H9 (cell line): ENCODE data around the gene CCDC34. TPM values are rescaled to one million over a fixed set of nuclear protein-coding genes. Genes with fewer than 3 reads are reported as not detected.

Experiments
- DNase-seq: peaks from one replicate; pipeline ENCODE4 v3.0.0-alpha.2; 2017
- H2AFZ ChIP-seq: one replicate; pipeline ENCODE4 v1.6.1; 2013; ENCODE audit warnings: mild to moderate bottlenecking, low read length, control low read depth, moderate library complexity
- H2AK5ac ChIP-seq: 2 replicates; pipeline ENCODE4 v1.6.1; 2013; ENCODE audit warnings: low read length, control low read depth, mixed read lengths; ENCODE audit not compliant: insufficient read length
- H2BK120ac ChIP-seq: one replicate; pipeline ENCODE4 v1.6.1; 2013; ENCODE audit warnings: low read depth, mild to moderate bottlenecking, low read length, control low read depth, inconsistent platforms; ENCODE audit not compliant: poor library complexity, severe bottlenecking
- H2BK12ac ChIP-seq: 2 replicates; pipeline ENCODE4 v1.6.1; 2013; ENCODE audit warnings: low read length, control low read depth, mixed read lengths, low read depth; ENCODE audit not compliant: insufficient read length
- H2BK15ac ChIP-seq: 2 replicates; pipeline ENCODE4 v1.6.1; 2013; ENCODE audit warnings: low read depth, low read length, control low read depth
- H2BK20ac ChIP-seq: one replicate; pipeline ENCODE4 v1.6.1; 2013; ENCODE audit warnings: low read depth, mild to moderate bottlenecking, low read length, control low read depth, inconsistent platforms; ENCODE audit not compliant: poor library complexity, severe bottlenecking
- H2BK5ac ChIP-seq: 2 replicates; pipeline ENCODE4 v1.6.1; 2013; ENCODE audit warnings: low read length, control low read depth, mixed read lengths; ENCODE audit not compliant: insufficient read length
- H3K14ac ChIP-seq: 2 replicates; pipeline ENCODE4 v1.6.1; 2013; ENCODE audit warnings: low read length, control low read depth; ENCODE audit not compliant: insufficient read depth
- H3K18ac ChIP-seq: 2 replicates; pipeline ENCODE4 v1.6.1; 2013; ENCODE audit warnings: low read depth, mild to moderate bottlenecking, mixed read lengths, low read length, control low read depth; ENCODE audit not compliant: insufficient read length
- H3K23ac ChIP-seq: 2 replicates; pipeline ENCODE4 v1.6.1; 2013; ENCODE audit warnings: low read length, control low read depth, mixed read lengths, low read depth; ENCODE audit not compliant: insufficient read length
- H3K23me2 ChIP-seq: 2 replicates; pipeline ENCODE4 v1.6.1; 2013; ENCODE audit warnings: low read depth, mild to moderate bottlenecking, mixed read lengths, low read length, control low read depth; ENCODE audit not compliant: insufficient read length, poor library complexity, severe bottlenecking
- H3K27ac ChIP-seq: 2 replicates; pipeline ENCODE4 v1.5.1; 2013; ENCODE audit warnings: low read length, control low read depth, mixed read lengths, low read depth; ENCODE audit not compliant: insufficient read length
- H3K27me3 ChIP-seq: 2 replicates; pipeline ENCODE4 v1.6.1; 2013; ENCODE audit warnings: low read length, control low read depth, inconsistent platforms; ENCODE audit not compliant: insufficient read depth
- H3K4ac ChIP-seq: 2 replicates; pipeline ENCODE4 v1.6.1; 2013; ENCODE audit warnings: low read depth, mild to moderate bottlenecking, control low read depth, inconsistent platforms, low read length, moderate library complexity
- H3K4me1 ChIP-seq: 2 replicates; pipeline ENCODE4 v1.6.1; 2013; ENCODE audit warnings: low read length, control low read depth, inconsistent platforms; ENCODE audit not compliant: insufficient read depth
- H3K4me2 ChIP-seq: 2 replicates; pipeline ENCODE4 v1.6.1; 2013; ENCODE audit warnings: low read length, control low read depth, mixed read lengths; ENCODE audit not compliant: insufficient read length, insufficient read depth
- H3K56ac ChIP-seq: 2 replicates; pipeline ENCODE4 v1.6.1; 2013; ENCODE audit warnings: low read depth, mild to moderate bottlenecking, mixed read lengths, low read length, control low read depth; ENCODE audit not compliant: insufficient read length
- H3K79me1 ChIP-seq: 2 replicates; pipeline ENCODE4 v1.6.1; 2013; ENCODE audit warnings: low read depth, mild to moderate bottlenecking, moderate library complexity, low read length, control low read depth, inconsistent platforms; ENCODE audit not compliant: insufficient read depth, poor library complexity, severe bottlenecking
- H3K79me2 ChIP-seq: 2 replicates; pipeline ENCODE4 v1.6.1; 2013; ENCODE audit warnings: low read length, control low read depth, inconsistent platforms; ENCODE audit not compliant: insufficient read depth
- H3K9ac ChIP-seq: 2 replicates; pipeline ENCODE4 v1.6.1; 2013; ENCODE audit warnings: low read length, control low read depth, mixed read lengths; ENCODE audit not compliant: insufficient read length; ENCODE audit errors: extremely low read depth
- H3K9me3 ChIP-seq: one replicate; pipeline ENCODE4 v1.6.1; 2013; ENCODE audit warnings: low read depth, low read length, inconsistent platforms; ENCODE audit not compliant: control insufficient read depth
- H3T11ph ChIP-seq: one replicate; pipeline ENCODE4 v1.6.1; 2013; ENCODE audit warnings: mild to moderate bottlenecking, low read length, control low read depth, inconsistent platforms
- H4K20me1 ChIP-seq: one replicate; pipeline ENCODE4 v1.6.1; 2013; ENCODE audit not compliant: control insufficient read depth, insufficient read length, insufficient read depth
- H4K5ac ChIP-seq: 2 replicates; pipeline ENCODE4 v1.6.1; 2013; ENCODE audit warnings: low read depth, mild to moderate bottlenecking, mixed read lengths, low read length, control low read depth; ENCODE audit not compliant: insufficient read length
- H4K8ac ChIP-seq: replicated peaks from 2 replicates; pipeline ENCODE4 v1.6.1; 2013; ENCODE audit warnings: low read length, control low read depth, mixed read lengths, low read depth; ENCODE audit not compliant: insufficient read length
- H4K91ac ChIP-seq: 2 replicates; pipeline ENCODE4 v1.6.1; 2013; ENCODE audit warnings: low read depth, mild to moderate bottlenecking, moderate library complexity, mixed read lengths, low read length, control low read depth; ENCODE audit not compliant: insufficient read length
- H3K27ac Mint-ChIP-seq, 3 experiments: 2 replicates in 2 of 3; 3 replicates in 1 of 3; pipeline ENCODE4 v1.8.0; 2020 to 2021; ENCODE audit warnings: mixed read lengths in 3 of 3, mild to moderate bottlenecking in 1 of 3, moderate library complexity in 1 of 3
- H3K27me3 Mint-ChIP-seq: 2 replicates; pipeline ENCODE4 v1.8.0; 2021; ENCODE audit warnings: low read depth, mild to moderate bottlenecking, moderate library complexity, mixed read lengths
- H3K36me3 Mint-ChIP-seq, 3 experiments: 2 replicates in 2 of 3; 3 replicates in 1 of 3; pipeline ENCODE4 v1.8.0; 2020 to 2021; ENCODE audit warnings: low read depth in 3 of 3, mixed read lengths in 3 of 3; ENCODE audit not compliant: insufficient read depth in 1 of 3
- H3K4me1 Mint-ChIP-seq, 2 experiments: 2 replicates each; pipeline ENCODE4 v1.8.0; 2020; ENCODE audit warnings: mixed read lengths in 2 of 2
- H3K4me3 Mint-ChIP-seq, 2 experiments: 2 replicates in 1 of 2; 3 replicates in 1 of 2; pipeline ENCODE4 v1.8.0; 2020 to 2021; ENCODE audit warnings: mild to moderate bottlenecking in 2 of 2, mixed read lengths in 2 of 2, moderate library complexity in 1 of 2
- H3K9me3 Mint-ChIP-seq, 2 experiments: 2 replicates in 1 of 2; 3 replicates in 1 of 2; pipeline ENCODE4 v1.8.0; 2020; ENCODE audit warnings: mild to moderate bottlenecking in 2 of 2, mixed read lengths in 2 of 2, moderate library complexity in 1 of 2
- CTCF ChIP-seq: fragments of 200-600 bp; sonication (generic); conservative IDR thresholded peaks from 3 replicates; pipeline ENCODE4 v1.8.0; 2021; ENCODE audit warnings: antibody characterized with exemption, mild to moderate bottlenecking
- WGBS: extraction: QIAGEN DNeasy Blood & Tissue Kit; methylation state at CpG from one replicate; pipeline ENCODE4 v1.1.7; 2013; ENCODE audit warnings: missing lambda C conversion rate, low lambda C conversion rate, mixed read lengths; ENCODE audit not compliant: insufficient read length; ENCODE audit errors: extremely low coverage; 5-methylcytosine and 5-hydroxymethylcytosine counted together
- total RNA-seq: library from RNA; stranded (reverse); gene quantifications from 2 replicates; pipeline ENCODE4 v1.2.1, GENCODE V29; 2021

Gene CCDC34
- total RNA-seq, 1 experiment from 2014 or later, result 25.2 TPM

DNA sequence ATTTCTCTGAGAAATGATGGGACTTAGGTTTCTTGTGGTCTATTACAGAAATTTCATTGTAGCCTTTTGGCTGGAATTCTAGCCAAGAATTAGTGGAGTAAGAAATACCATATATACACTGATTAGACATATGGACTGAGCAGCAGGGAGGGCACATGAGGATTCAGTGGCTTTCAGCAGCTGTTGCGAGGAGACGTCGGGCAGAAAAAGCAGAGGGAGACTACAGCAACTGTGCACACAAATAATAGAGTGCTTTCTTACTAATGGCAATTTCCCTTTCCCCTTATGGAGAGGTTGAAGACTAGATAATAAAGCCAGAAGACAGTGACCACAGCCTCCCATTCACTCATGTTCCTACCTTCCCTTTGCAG lies 35.4 kb upstream of the CCDC34 start:
- no peak overlapping the region for H3K4me3 Mint-ChIP-seq
- no peak for TF ChIP-seq CTCF
- Histone ChIP-seq H2BK20ac (no peak overlapping the region), H3K23ac (no peak overlapping the region), H3K56ac (no peak overlapping the region), H2BK5ac (no peak overlapping the region), H2AFZ (no peak overlapping the region), H2BK15ac (no peak overlapping the region), H4K91ac (no peak overlapping the region), H3K4ac (no peak overlapping the region), H2AK5ac (no peak overlapping the region), H2BK12ac (no peak overlapping the region), H3K9ac (no peak overlapping the region), H3K79me2 (no peaks in the 10 kb centered on the region; the same call in 1 of the 2 replicates), H3K23me2 (no peaks in the 10 kb centered on the region), H3K27ac (no peak overlapping the region), H3K14ac (no peak overlapping the region), H4K20me1 (no peaks in the 10 kb centered on the region), H3K27me3 (no peaks in the 10 kb centered on the region), H4K8ac (no peak overlapping the region), H3K79me1 (no peaks in the 10 kb centered on the region), H2BK120ac (no peak overlapping the region), H3K4me2 (no peak overlapping the region), H3T11ph (no peak overlapping the region), H4K5ac (no peak overlapping the region), H3K9me3 (no peaks in the 10 kb centered on the region), H3K4me1 (peaks cover 15% of the 10 kb centered on the region), H3K18ac (no peak overlapping the region)
- H3K9me3 Mint-ChIP-seq, result no peaks in the 10 kb centered on the region
- DNase-seq, result no peak
- no peaks in the 10 kb centered on the region for H3K27me3 Mint-ChIP-seq
- H3K27ac Mint-ChIP-seq, result peak overlapping the region in 2 of 3 experiments; percentile 18 to 80; a peak in 3 of 7 replicates
- peaks cover 2 to 35% (median 19%) of the 10 kb centered on the region in 3 experiments; a peak in 5 of 7 replicates for H3K36me3 Mint-ChIP-seq
- H3K4me1 Mint-ChIP-seq, result peaks cover 40 to 54% of the 10 kb centered on the region in 2 experiments
- no CpG with 5 or more reads among the region's 3 CpGs for WGBS
